H1 (cell line): ENCODE measurements around the gene PPM1K. TPM values are rescaled to one million over a fixed set of nuclear protein-coding genes. Genes with fewer than 3 reads are reported as not detected.

ENCODE experiments used
- CTCF ChIA-PET: fragments of 300-600 bp; sonication (Branson Sonifier 250); formaldehyde crosslinking; loops from one replicate; lab custom pipeline; 2021; ENCODE audit not compliant: partially characterized antibody; lab: Charles Lee
- POLR2A ChIA-PET: fragments of 300-600 bp; sonication (Branson Sonifier 250); formaldehyde crosslinking; loops from one replicate; lab custom pipeline; 2021; ENCODE audit warnings: inconsistent platforms; ENCODE audit not compliant: partially characterized antibody; lab: Charles Lee
- DNase-seq, 2 experiments: peaks; one replicate each; pipeline versions ENCODE4 v3.0.0 to v3.0.0-alpha.2; 2010 to 2022; ENCODE audit warnings: low spot score in 2 of 2, low read depth in 1 of 2, mixed read lengths in 1 of 2
- FAIRE-seq: peaks from 2 replicates; lab custom pipeline; 2011; peaks lifted over from hg19 to GRCh38; lab: Jason Lieb, UNC
- H2AFZ ChIP-seq: 2 replicates; pipeline ENCODE4 v1.8.1; 2012; ENCODE audit warnings: low read length, inconsistent platforms
- H2AK5ac ChIP-seq: 2 replicates; pipeline ENCODE4 v1.6.1; 2013; ENCODE audit warnings: low read depth, low read length
- H2BK120ac ChIP-seq: replicated peaks from 2 replicates; pipeline ENCODE3; 2013; ENCODE audit warnings: low read depth, low read length, inconsistent platforms
- H2BK12ac ChIP-seq: 2 replicates; pipeline ENCODE4 v1.6.1; 2013; ENCODE audit warnings: low read depth, low read length
- H2BK15ac ChIP-seq: 2 replicates; pipeline ENCODE4 v1.6.1; 2013; ENCODE audit warnings: low read length
- H2BK20ac ChIP-seq: 2 replicates; pipeline ENCODE4 v1.6.1; 2013; ENCODE audit warnings: low read length
- H2BK5ac ChIP-seq: 2 replicates; pipeline ENCODE4 v1.6.1; 2013; ENCODE audit warnings: low read depth, low read length
- H3K14ac ChIP-seq: 2 replicates; pipeline ENCODE4 v1.6.1; 2013; ENCODE audit warnings: inconsistent platforms; ENCODE audit not compliant: insufficient read length
- H3K18ac ChIP-seq: 2 replicates; pipeline ENCODE4 v1.6.1; 2013; ENCODE audit warnings: low read length; ENCODE audit errors: extremely low read depth
- H3K23ac ChIP-seq: 2 replicates; pipeline ENCODE4 v1.6.1; 2013; ENCODE audit warnings: inconsistent platforms; ENCODE audit not compliant: insufficient read length
- H3K23me2 ChIP-seq: 2 replicates; pipeline ENCODE4 v1.6.1; 2013; ENCODE audit warnings: low read depth, low read length
- H3K27ac ChIP-seq: 2 replicates; pipeline ENCODE4 v1.6.1; 2011; ENCODE audit warnings: low read depth, low read length, inconsistent platforms
- H3K27me3 ChIP-seq, 4 experiments: replicated peaks in 1 of 4; 1 replicate in 1 of 4; 2 replicates in 3 of 4; pipeline versions ENCODE4 v1.6.1 to v1.8.1; 2011 to 2013; ENCODE audit warnings: low read length in 3 of 4, mild to moderate bottlenecking in 3 of 4, inconsistent platforms in 2 of 4, mixed read lengths in 2 of 4, moderate library complexity in 1 of 4; ENCODE audit not compliant: control insufficient read depth in 3 of 4, insufficient read depth in 3 of 4; ENCODE audit errors: extremely low read depth in 1 of 4
- H3K36me3 ChIP-seq, 4 experiments: 2 replicates each; pipeline versions ENCODE4 v1.6.1 to v1.8.1; 2011 to 2013; ENCODE audit warnings: mild to moderate bottlenecking in 4 of 4, low read length in 3 of 4, moderate library complexity in 2 of 4, control low read depth in 1 of 4, inconsistent platforms in 1 of 4; ENCODE audit not compliant: insufficient read depth in 4 of 4, control insufficient read depth in 2 of 4
- H3K4ac ChIP-seq: replicated peaks from 2 replicates; pipeline ENCODE3; 2013; ENCODE audit warnings: low read length, low read depth, mixed read lengths, inconsistent platforms; ENCODE audit not compliant: insufficient read length
- H3K4me1 ChIP-seq, 4 experiments: replicated peaks in 1 of 4; 1 replicate in 1 of 4; 2 replicates in 3 of 4; pipeline versions ENCODE4 v1.6.1 to v1.8.1; 2011 to 2013; ENCODE audit warnings: low read length in 3 of 4, inconsistent platforms in 2 of 4, mixed read lengths in 1 of 4; ENCODE audit not compliant: insufficient read depth in 4 of 4, control insufficient read depth in 3 of 4
- H3K4me2 ChIP-seq, 2 experiments: 2 replicates each; pipeline versions ENCODE4 v1.6.1 to v1.8.1; 2011 to 2013; ENCODE audit warnings: low read depth in 2 of 2, low read length in 2 of 2, control low read depth in 1 of 2, inconsistent platforms in 1 of 2, mild to moderate bottlenecking in 1 of 2; ENCODE audit not compliant: insufficient read depth in 1 of 2
- H3K4me3 ChIP-seq, 4 experiments: fragments of 200-600, 300-600 bp in 1 of 4; sonication (generic), shearing (Covaris generic), sonication (Bioruptor Twin) in 1 of 4; 2 replicates each; pipeline versions ENCODE4 v1.5.1 to v1.8.1; 2011 to 2016; ENCODE audit warnings: low read length in 4 of 4, low read depth in 3 of 4, control low read depth in 2 of 4, inconsistent platforms in 2 of 4, mild to moderate bottlenecking in 2 of 4, mixed read lengths in 1 of 4, moderate library complexity in 1 of 4; ENCODE audit not compliant: insufficient read depth in 2 of 4; ENCODE audit errors: extremely low read depth in 1 of 4
- H3K56ac ChIP-seq: replicated peaks from 2 replicates; pipeline ENCODE3; 2013; ENCODE audit warnings: low read depth, mild to moderate bottlenecking, mixed read lengths, low read length, inconsistent platforms; ENCODE audit not compliant: insufficient read length
- H3K79me1 ChIP-seq: 2 replicates; pipeline ENCODE4 v1.6.1; 2013; ENCODE audit warnings: low read depth, low read length, control low read depth
- H3K79me2 ChIP-seq, 2 experiments: 2 replicates each; pipeline versions ENCODE4 v1.6.1 to v1.8.1; 2012 to 2013; ENCODE audit warnings: low read length in 2 of 2, mild to moderate bottlenecking in 2 of 2, inconsistent platforms in 1 of 2; ENCODE audit not compliant: insufficient read depth in 2 of 2, control insufficient read depth in 1 of 2
- H3K9ac ChIP-seq, 4 experiments: replicated peaks in 1 of 4; 1 replicate in 1 of 4; 2 replicates in 3 of 4; pipeline versions ENCODE4 v1.6.1 to v1.8.1; 2011 to 2013; ENCODE audit warnings: low read depth in 3 of 4, low read length in 3 of 4, control low read depth in 2 of 4, mild to moderate bottlenecking in 2 of 4, moderate library complexity in 2 of 4, inconsistent platforms in 1 of 4; ENCODE audit errors: extremely low read depth in 1 of 4
- H3K9me3 ChIP-seq, 2 experiments: 2 replicates each; pipeline versions ENCODE4 v1.6.1 to v1.8.1; 2012 to 2013; ENCODE audit warnings: mild to moderate bottlenecking in 2 of 2, moderate library complexity in 2 of 2, control low read depth in 1 of 2, inconsistent platforms in 1 of 2, low read depth in 1 of 2, low read length in 1 of 2, mixed read lengths in 1 of 2; ENCODE audit not compliant: insufficient read depth in 2 of 2
- H4K20me1 ChIP-seq, 2 experiments: replicated peaks in 1 of 2; 2 replicates each; pipeline versions ENCODE3 to v1.8.1; 2011 to 2013; ENCODE audit warnings: inconsistent platforms in 2 of 2, low read length in 2 of 2, mild to moderate bottlenecking in 1 of 2; ENCODE audit not compliant: insufficient read depth in 2 of 2, control insufficient read depth in 1 of 2
- H4K5ac ChIP-seq: 2 replicates; pipeline ENCODE4 v1.6.1; 2013; ENCODE audit warnings: low read length, low read depth, mixed read lengths, inconsistent platforms; ENCODE audit not compliant: insufficient read length
- H4K8ac ChIP-seq: 2 replicates; pipeline ENCODE4 v1.8.0; 2013; ENCODE audit warnings: mild to moderate bottlenecking, moderate library complexity, low read length, inconsistent platforms; ENCODE audit not compliant: insufficient read depth; ENCODE audit errors: extremely low read depth
- H4K91ac ChIP-seq: replicated peaks from 2 replicates; pipeline ENCODE3; 2013; ENCODE audit warnings: low read length, mixed read lengths, inconsistent platforms; ENCODE audit not compliant: insufficient read length
- BACH1 ChIP-seq: IDR thresholded peaks from 2 replicates; pipeline ENCODE4 v1.6.1; 2012; ENCODE audit warnings: low read length, improper control_type of control experiment
- CBX8 ChIP-seq: fragments of 300-800, 300-1000 bp; sonication (generic); IDR thresholded peaks from 2 replicates; pipeline ENCODE4 v1.7.1; 2016; ENCODE audit warnings: low read depth, low read length, borderline replicate concordance
- CHD1 ChIP-seq: IDR thresholded peaks from 2 replicates; pipeline ENCODE4 v1.6.1; 2012; ENCODE audit warnings: low read depth, low read length, improper control_type of control experiment
- CHD2 ChIP-seq: IDR thresholded peaks from 2 replicates; pipeline ENCODE4 v1.6.1; 2012; ENCODE audit warnings: low read length, improper control_type of control experiment
- CTBP2 ChIP-seq: IDR thresholded peaks from 2 replicates; pipeline ENCODE4 v1.7.0; 2011; ENCODE audit warnings: borderline replicate concordance, mild to moderate bottlenecking, moderate library complexity, mixed read lengths, low read length; ENCODE audit not compliant: insufficient read depth, insufficient read length
- GABPA ChIP-seq: IDR thresholded peaks from 2 replicates; pipeline ENCODE4 v1.6.1; 2011; ENCODE audit warnings: mild to moderate bottlenecking, low read length, moderate library complexity, borderline replicate concordance; ENCODE audit not compliant: insufficient read depth
- KDM4A ChIP-seq: IDR thresholded peaks from one replicate; pipeline ENCODE4 v1.7.1; 2012; ENCODE audit warnings: low read depth, mild to moderate bottlenecking, moderate library complexity, low read length, inconsistent platforms; ENCODE audit not compliant: severe bottlenecking
- KDM5A ChIP-seq: fragments of 200-600 bp; IDR thresholded peaks from 2 replicates; pipeline ENCODE4 v1.7.1; 2012; ENCODE audit warnings: mild to moderate bottlenecking, low read length, inconsistent platforms, mixed read lengths
- POLR2AphosphoS5 ChIP-seq: IDR thresholded peaks from 2 replicates; pipeline ENCODE4 v1.6.1; 2011; ENCODE audit warnings: low read depth, low read length
- WGBS, 2 experiments: shearing (Covaris generic) in 1 of 2; methylation state at CpG; one replicate each; pipeline versions ENCODE4 v1.1.6 to v1.1.7; 2013 to 2015; ENCODE audit warnings: low lambda C conversion rate in 2 of 2, mixed read lengths in 2 of 2, inconsistent platforms in 1 of 2, low coverage in 1 of 2, missing lambda C conversion rate in 1 of 2; ENCODE audit not compliant: insufficient replicate concordance in 2 of 2, insufficient coverage in 1 of 2, insufficient read length in 1 of 2; ENCODE audit errors: extremely low coverage in 1 of 2, missing lambda C conversion rate in 1 of 2; 5-methylcytosine and 5-hydroxymethylcytosine counted together
- polyA plus RNA-seq, 7 experiments: library from polyadenylated mRNA; depleted of rRNA in 3 of 7; stranded (reverse) in 5 of 7; unstranded in 2 of 7; fragments of >200 nt in 5 of 7; fragments of 200-250 nt in 2 of 7; gene quantifications; 1 replicate in 5 of 7; 2 replicates in 1 of 7; 4 replicates in 1 of 7; pipeline versions ENCODE4 v1.2.1 to v1.2.3, GENCODE V29; 2011 to 2013; ENCODE audit warnings: missing spikeins in 2 of 7, mixed read lengths in 2 of 7
- total RNA-seq: library from RNA; stranded (reverse); fragmentation: NEBNext Ultra II Directional; extraction: Animal tissue kit (Norgen Biotek cat#: 25700); gene quantifications from 2 replicates; pipeline ENCODE4 v1.2.1, GENCODE V29; 2021
- TF ChIP-seq, protein P1 (sequence below): IDR thresholded peaks from 2 replicates; pipeline ENCODE4 v1.6.1; 2012; ENCODE audit warnings: inconsistent platforms

Gene PPM1K
- total and polyA plus RNA-seq, 2 of the 8 experiments (the other 6 are each of a cell fraction or from before 2014, with no cell fraction given) = 4.2 to 10.7 TPM

DNA sequence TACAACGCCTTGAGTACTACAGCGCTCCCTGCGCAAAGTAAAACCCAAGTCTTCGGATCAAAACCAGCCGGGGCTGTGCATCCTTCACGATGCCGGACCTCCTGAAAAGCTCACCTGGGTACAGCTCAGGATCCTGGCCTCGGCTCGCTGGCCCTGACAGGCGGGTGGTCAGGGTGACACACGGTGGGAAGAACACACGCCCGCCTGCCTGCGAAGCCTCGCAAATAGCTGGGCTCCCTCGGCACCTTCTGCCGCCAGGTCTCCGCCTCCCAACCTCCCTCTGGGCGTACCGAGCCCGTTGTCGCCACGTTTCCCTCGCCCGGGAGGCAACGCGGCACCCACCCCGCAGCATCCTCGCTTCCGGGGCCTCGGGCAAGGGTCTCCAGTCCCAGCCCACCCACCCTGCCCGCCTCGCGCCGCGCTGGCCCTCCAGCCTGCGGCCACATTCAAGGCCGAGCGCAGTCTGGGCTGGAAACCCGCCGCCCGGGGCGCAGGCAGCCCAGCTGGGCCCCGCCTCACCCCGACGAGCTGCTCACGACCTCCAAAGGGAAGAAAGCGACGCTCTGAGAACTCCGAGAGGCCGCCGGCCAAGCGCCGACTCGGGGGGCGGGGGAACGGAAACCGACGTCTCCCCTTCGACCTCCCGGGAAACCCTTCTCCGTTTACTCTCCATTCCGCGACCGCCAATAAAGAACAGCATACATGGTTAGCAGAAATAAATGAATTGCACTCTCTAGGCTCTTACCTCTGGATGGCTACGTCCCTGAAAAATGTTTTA lies 511 bp downstream of the PPM1K start:
- CTCF ChIA-PET = interaction anchor here (0.6 to 2.1 kb wide), 10 partner anchors 11 to 232 kb away, joined by 3 to 5 read pairs (median 3); partner anchors contain the start of gene HERC6
- no peak for FAIRE-seq
- Histone ChIP-seq H3K56ac (no peak overlapping the region), H3K36me3 (no peaks in the 10 kb centered on the region), H4K91ac (peak overlapping the region; percentile 58), H4K8ac (peak overlapping the region; percentile 62), H4K20me1 (peaks cover 0 to 4% of the 10 kb centered on the region in 2 experiments), H2BK15ac (peak overlapping the region; percentile 40; the same call in 1 of the 2 replicates), H3K4me1 (peaks cover 0 to 5% (median 1%) of the 10 kb centered on the region in 4 experiments; a peak in 4 of 7 replicates), H3K4ac (no peak overlapping the region), H3K27ac (peak overlapping the region; percentile 54), H2AFZ (peak overlapping the region; percentile 96), H3K27me3 (peaks cover 0 to 9% (median 5%) of the 10 kb centered on the region in 4 experiments; a peak in 4 of 7 replicates), H2BK12ac (no peak overlapping the region), H3K18ac (peak overlapping the region; percentile 85), H3K9ac (peak overlapping the region; percentile 38 to 67 (median 62)), H2BK20ac (no peak overlapping the region), H3K23me2 (peaks cover 11% of the 10 kb centered on the region), H4K5ac (peak overlapping the region; percentile 60), H3K79me2 (no peaks in the 10 kb centered on the region), H3K79me1 (no peaks in the 10 kb centered on the region), H3K14ac (no peak overlapping the region), H2BK120ac (peak overlapping the region; percentile 51), H3K23ac (no peak overlapping the region), H2BK5ac (peak overlapping the region; percentile 82; the same call in 1 of the 2 replicates), H2AK5ac (no peak overlapping the region), H3K4me2 (peak overlapping the region; percentile 71 to 97), H3K9me3 (no peaks in the 10 kb centered on the region), H3K4me3 (peak overlapping the region; percentile 70 to 83 (median 76))
- WGBS, 2 experiments = 2% methylated on average over 45 of the region's 66 CpGs; no CpG with 5 or more reads in 1 of the 2 experiments
- peak in 1 of 2 experiments; percentile 70 for DNase-seq
- POLR2A ChIA-PET = interaction anchor here (0.7 to 2.5 kb wide), 8 partner anchors 10 to 173 kb away, joined by 3 to 8 read pairs (median 3); partner anchors contain the start of gene HERC5
- TF ChIP-seq CTBP2 = peak; percentile 65
- no peak for TF ChIP-seq BACH1
- TF ChIP-seq CHD1 = no peak
- TF ChIP-seq KDM4A = peak; percentile 86
- TF ChIP-seq, protein P1, sequence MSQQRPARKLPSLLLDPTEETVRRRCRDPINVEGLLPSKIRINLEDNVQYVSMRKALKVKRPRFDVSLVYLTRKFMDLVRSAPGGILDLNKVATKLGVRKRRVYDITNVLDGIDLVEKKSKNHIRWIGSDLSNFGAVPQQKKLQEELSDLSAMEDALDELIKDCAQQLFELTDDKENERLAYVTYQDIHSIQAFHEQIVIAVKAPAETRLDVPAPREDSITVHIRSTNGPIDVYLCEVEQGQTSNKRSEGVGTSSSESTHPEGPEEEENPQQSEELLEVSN = peak; percentile 84
- no peak for TF ChIP-seq KDM5A
- no peak for TF ChIP-seq CBX8
- TF ChIP-seq POLR2AphosphoS5 = peak; percentile 10; the same call in 1 of the 2 replicates
- TF ChIP-seq GABPA = no peak
- TF ChIP-seq CHD2 = no peak
